Motor neuron (in vitro differentiated cells): Measurements from ENCODE around the gene CRTC1. TPM values are rescaled to one million over a fixed set of nuclear protein-coding genes. Genes with fewer than 3 reads are reported as not detected.
"Not testable (repeated sequence)": the region's sequence is repeated elsewhere in the genome, so short reads cannot be mapped to it uniquely, and the experiment has no call there.

Source experiments
- ATAC-seq, 8 experiments: fragments of 200-7000 bp; cut with Tn5 transposase; replicated peaks in 6 of 8; 2 replicates each; pipeline ENCODE4 v1.8.0; 2021; ENCODE audit warnings: mild to moderate bottlenecking in 8 of 8, moderate library complexity in 8 of 8
- H3K27ac ChIP-seq, 2 donors: fragments of 250-450 bp; sonication (Bioruptor Pico); 2 replicates each; pipeline ENCODE4 v1.9.0; 2021; ENCODE audit warnings: antibody characterized with exemption in 2 of 2, mild to moderate bottlenecking in 2 of 2, moderate library complexity in 1 of 2
- H3K4me1 ChIP-seq, 2 donors: fragments of 250-450 bp; sonication (Bioruptor Pico); replicated peaks in 1 of 2; 2 replicates each; pipeline ENCODE4 v1.6.1; 2021; ENCODE audit warnings: antibody characterized with exemption in 2 of 2, mild to moderate bottlenecking in 2 of 2, moderate library complexity in 1 of 2
- H3K4me3 ChIP-seq, 5 donors: fragments of 250-450 bp; sonication (Bioruptor Pico); 2 replicates each; pipeline ENCODE4 v1.9.0; 2021; ENCODE audit warnings: antibody characterized with exemption in 5 of 5, mild to moderate bottlenecking in 5 of 5, moderate library complexity in 4 of 5
- WGBS, 10 experiments: fragments of 450-650 bp; shearing (Covaris generic); methylation state at CpG; one replicate each; pipeline ENCODE4 v1.0.0; 2022; 5-methylcytosine and 5-hydroxymethylcytosine counted together
- in situ Hi-C, 9 experiments: fragments of 400-800 bp; cut with MboI; loops; one replicate each; pipeline ENCODE4 v1.15.0; 2021; ENCODE audit warnings: low sequenced_read_pairs in 9 of 9, low pct_unique_long_range_greater_than_20kb in 2 of 9; ENCODE audit not compliant: unreplicated experiment in 9 of 9
- total RNA-seq, 8 experiments: library from RNA; unstranded; fragments of 300-600 nt; gene quantifications; 2 replicates each; pipeline versions ENCODE4 v1.2.3 to v1.2.4, GENCODE V29; 2022

CRTC1 gene
- total RNA-seq, 8 experiments from 2014 or later = 2.0 to 8.8 (median 8.0) TPM

DNA sequence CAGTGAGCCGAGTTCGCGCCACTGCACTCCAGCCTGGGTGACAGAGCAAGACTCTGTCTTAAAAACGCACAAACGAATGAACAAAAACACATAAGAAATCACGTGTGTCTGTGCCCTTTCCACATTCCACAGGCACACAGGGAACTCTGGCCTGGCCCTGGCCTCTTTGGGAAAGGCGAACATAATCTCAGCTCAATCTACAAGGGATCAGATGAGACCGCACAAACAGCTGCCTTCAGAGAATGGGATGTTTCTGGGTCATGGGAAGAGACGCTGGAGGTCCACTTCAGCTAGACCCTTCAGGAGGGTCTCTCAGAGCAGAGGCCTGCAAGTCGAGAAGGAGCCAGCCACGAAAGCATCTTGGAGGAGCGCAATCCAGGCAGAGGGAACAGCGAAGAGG is 6.3 kb upstream of the CRTC1 start:
- in situ Hi-C loops = no loop called here
- Histone ChIP-seq H3K4me3 (no peak overlapping the region), H3K4me1 (peaks cover 8% of the 10 kb centered on the region in 2 donors), H3K27ac (no peak overlapping the region)
- ATAC-seq = no peak
- WGBS, 10 experiments = 55 to 100% (median 85%) methylated on average over 1 to 6 of the region's 13 CpGs; no CpG with 5 or more reads in 3 of the 10 experiments

DNA sequence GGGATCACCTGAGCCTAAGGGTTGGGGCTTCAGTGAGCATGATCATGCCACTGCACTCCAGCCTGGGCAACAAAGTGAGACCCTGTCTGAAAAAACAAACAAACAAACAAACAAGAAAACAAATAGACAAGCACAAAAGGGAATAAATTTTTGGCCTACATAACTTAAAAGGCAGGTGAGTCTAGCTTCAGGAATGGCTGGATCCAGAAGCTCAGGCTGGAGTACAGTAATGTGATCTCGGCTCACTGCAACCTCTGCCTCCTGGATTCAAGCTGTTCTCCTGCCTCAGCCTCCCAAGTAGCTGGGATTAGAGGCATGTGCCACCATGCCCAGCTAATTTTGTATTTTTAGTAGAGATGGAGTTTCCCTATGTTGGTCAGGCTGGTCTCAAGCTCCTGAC is 3.3 kb upstream of the CRTC1 start:
- H3K27ac ChIP-seq, in situ Hi-C loops: not testable (repeated sequence)

DNA sequence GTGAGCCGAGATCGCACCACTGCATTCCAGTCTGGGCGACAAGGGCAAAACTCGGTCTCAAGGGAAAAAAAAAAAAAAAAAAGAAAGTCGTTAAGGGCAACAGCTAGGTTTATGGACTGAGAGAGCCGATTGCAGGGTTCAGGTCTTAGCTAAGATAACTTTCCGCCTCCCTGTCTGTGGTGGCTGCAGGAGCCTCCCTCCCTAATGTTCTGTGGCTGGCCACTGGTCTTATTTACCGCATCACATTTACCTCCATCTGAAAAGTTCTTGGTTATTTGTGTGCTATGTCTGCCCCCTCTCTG is 722 bp upstream of the CRTC1 start:
- H3K27ac ChIP-seq = no peak overlapping the region
- peaks cover 11 to 13% of the 10 kb centered on the region in 2 donors for H3K4me1 ChIP-seq
- WGBS, 10 experiments = 20 to 87% (median 70%) methylated on average over 1 to 8 of the region's 8 CpGs; no CpG with 5 or more reads in 1 of the 10 experiments

More for the DNA sequence above, 3.3 kb upstream of the CRTC1 start:
- ATAC-seq, H3K4me3 ChIP-seq: not testable (repeated sequence)
- H3K4me1 ChIP-seq = peaks cover 13 to 15% of the 10 kb centered on the region in 2 donors
- WGBS, 10 experiments = 86 to 100% methylated on average over 1 of the region's 1 CpG; no CpG with 5 or more reads in 8 of the 10 experiments

DNA sequence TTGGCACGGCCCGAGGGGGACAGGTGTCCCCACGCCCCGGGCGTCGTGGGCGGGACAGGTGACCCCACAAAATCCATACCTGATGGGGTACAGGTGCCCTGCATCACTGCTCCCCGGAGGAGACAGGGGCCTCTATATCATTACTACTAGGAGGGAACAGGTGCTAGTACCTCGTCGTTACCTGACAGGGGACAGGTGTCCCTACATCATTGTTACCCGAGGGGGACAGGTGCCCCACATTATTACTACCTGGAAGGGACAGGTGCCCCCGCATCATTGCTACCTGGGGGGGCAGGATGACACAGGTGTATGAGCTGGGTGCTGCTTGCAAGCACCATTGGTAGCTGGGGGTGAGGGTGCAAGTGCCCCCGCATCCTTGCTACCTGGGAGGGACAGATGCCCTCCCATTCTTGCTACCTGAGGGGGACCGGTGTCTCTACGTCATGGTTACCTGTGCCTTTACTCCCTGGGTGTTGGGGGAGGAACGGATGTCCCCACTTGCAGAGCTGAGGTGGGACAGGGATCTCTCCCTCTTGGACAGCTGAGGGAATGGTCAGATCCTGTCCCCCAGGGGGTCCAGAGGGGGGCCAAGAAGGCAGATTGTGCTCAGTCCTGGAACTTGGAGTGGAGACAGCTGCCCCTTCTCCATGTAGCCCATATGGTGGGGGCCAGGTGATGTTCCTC is 620 bp downstream of the CRTC1 start:
- H3K4me3 ChIP-seq = peak overlapping the region; percentile 49 to 92 (median 73)
- WGBS, 10 experiments = 48 to 100% (median 72%) methylated on average over 1 to 5 of the region's 16 CpGs; no CpG with 5 or more reads in 6 of the 10 experiments
- peak overlapping the region; percentile 90 to 92 for H3K27ac ChIP-seq
- ATAC-seq = peak in 2 of 8 experiments; percentile 4 to 8
- in situ Hi-C loops = no loop called here
- H3K4me1 ChIP-seq = peaks cover 5 to 7% of the 10 kb centered on the region in 2 donors

More for the DNA sequence above, 722 bp upstream of the CRTC1 start:
- in situ Hi-C loops = no loop called here
- peak overlapping the region; percentile 49 to 92 (median 73) for H3K4me3 ChIP-seq
- no peak for ATAC-seq

DNA sequence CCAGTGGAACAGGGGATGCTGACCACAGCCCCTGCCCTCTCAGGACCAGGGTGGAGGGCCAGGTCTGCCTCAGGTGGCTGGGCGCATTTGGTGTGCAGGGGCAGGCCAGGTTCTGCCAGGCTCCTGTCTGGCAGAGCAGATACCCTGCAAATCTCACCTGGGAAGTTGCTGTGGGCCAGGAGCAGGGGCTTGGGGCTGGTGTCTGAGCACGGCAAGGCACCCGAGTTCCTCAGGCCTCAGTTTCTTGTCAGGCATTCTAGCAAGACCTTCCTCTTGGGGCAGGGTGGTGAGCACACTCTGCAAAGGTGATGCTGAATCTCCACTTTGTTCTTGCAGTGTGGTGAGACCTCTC is 1.1 kb downstream of the CRTC1 start:
- peak overlapping the region in 3 of 5 donors; percentile 49 to 92 (median 78) for H3K4me3 ChIP-seq
- in situ Hi-C loops = no loop called here
- H3K27ac ChIP-seq = no peak overlapping the region
- peaks cover 5 to 7% of the 10 kb centered on the region in 2 donors for H3K4me1 ChIP-seq
- no peak for ATAC-seq
- WGBS, 10 experiments = 50 to 92% methylated on average over 1 to 2 of the region's 3 CpGs; no CpG with 5 or more reads in 8 of the 10 experiments

DNA sequence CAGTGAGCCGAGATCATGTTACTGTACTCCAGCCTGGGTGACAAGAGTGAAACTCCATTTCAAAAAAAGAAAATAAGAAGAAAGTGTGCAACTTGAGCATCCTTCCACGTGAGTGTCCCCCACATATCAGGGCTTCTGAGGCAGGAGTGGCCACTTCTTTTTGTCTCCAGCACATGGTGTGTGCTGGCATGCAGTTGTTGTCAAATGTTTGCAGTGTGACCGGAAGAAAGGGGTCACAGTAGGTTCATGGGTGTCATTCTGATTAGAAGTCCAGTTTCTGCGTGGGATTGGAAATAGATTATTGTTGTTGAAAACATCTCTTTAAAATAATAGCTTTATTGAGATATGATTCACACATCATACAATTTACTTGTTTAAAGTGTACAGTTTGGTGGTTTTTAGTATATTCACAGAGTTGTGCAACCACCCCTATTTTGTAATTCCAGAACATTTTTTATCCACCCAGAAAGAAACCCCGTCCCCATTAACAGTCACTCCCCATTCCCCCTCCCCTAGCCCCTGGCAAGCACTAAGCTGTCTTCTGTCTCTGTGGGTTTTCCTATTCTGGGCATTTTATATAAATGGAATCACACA is 2.2 kb downstream of the CRTC1 start:
- peaks cover 5 to 7% of the 10 kb centered on the region in 2 donors for H3K4me1 ChIP-seq
- in situ Hi-C loops = no loop called here
- 22 to 100% (median 83%) methylated on average over 1 to 4 of the region's 5 CpGs; no CpG with 5 or more reads in 1 of the 10 experiments for WGBS, 10 experiments
- H3K4me3 ChIP-seq = no peak overlapping the region
- H3K27ac ChIP-seq = no peak overlapping the region
- no peak for ATAC-seq

DNA sequence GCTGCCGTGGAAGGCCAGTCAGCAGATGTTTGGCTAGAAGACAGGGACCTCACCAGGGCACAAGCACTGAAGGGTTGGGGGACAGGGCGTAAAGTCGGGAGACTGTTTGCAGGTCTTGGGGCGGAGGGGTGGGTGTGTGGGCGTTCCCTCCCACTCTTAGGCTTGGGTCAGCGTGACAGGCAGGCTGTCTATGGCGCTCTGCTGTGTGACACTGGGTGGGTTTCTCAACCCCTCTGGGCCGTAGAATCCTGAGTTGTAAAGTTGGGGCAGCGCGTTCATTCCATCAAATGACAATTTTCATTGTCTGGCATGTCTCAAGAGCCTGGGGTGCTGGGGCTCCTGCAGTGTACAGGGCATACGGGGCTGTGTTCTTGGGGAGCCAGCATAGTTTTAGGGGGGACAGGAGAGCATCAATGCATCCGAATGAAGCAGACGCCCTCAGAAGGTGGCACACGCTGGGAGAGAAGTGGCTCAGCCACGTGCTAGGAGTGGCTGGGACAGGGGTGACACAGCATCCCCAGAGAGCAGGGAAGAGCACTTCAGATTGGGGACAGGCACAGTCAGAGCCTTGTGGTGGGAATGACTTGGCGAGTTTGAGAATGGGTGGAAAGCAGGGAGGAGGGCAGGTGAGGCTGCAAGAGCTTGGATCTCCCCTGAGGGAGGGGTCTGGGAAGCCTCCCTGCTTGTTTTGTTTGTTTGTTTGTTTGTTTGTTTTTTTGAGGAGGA is 4.4 kb downstream of the CRTC1 start:
- no peak overlapping the region for H3K4me3 ChIP-seq
- 77 to 100% (median 91%) methylated on average over 1 to 6 of the region's 16 CpGs; no CpG with 5 or more reads in 4 of the 10 experiments for WGBS, 10 experiments
- H3K4me1 ChIP-seq = peaks cover 5 to 7% of the 10 kb centered on the region in 2 donors
- ATAC-seq = no peak
- in situ Hi-C loops = no loop called here
- no peak overlapping the region for H3K27ac ChIP-seq

DNA sequence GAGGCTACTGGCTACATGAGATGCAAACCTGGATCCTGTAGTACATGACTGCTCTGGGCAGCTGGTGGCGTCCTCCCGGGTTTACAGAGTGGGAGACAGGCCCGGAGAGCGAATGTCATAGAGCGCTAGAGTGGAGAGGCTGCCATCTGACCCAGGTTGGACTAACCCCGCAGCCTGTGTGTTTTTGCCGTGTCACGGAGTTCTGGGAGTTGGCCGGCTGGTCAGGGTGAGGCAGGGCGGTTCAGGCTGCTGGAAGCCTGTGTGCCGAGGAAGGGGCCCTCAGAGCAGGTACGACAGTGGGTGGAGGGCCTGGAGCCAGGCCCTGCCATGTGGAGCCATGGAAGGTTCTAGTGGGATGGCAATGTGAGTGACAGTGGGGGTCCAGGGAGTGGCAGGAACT is 12.5 kb downstream of the CRTC1 start:
- in situ Hi-C loops = no loop called here
- H3K27ac ChIP-seq = no peak overlapping the region
- no peak overlapping the region for H3K4me3 ChIP-seq
- no peak for ATAC-seq
- WGBS, 10 experiments = 92 to 100% (median 95%) methylated on average over 1 to 6 of the region's 12 CpGs; no CpG with 5 or more reads in 6 of the 10 experiments
- peaks cover 2 to 13% of the 10 kb centered on the region in 2 donors for H3K4me1 ChIP-seq

DNA sequence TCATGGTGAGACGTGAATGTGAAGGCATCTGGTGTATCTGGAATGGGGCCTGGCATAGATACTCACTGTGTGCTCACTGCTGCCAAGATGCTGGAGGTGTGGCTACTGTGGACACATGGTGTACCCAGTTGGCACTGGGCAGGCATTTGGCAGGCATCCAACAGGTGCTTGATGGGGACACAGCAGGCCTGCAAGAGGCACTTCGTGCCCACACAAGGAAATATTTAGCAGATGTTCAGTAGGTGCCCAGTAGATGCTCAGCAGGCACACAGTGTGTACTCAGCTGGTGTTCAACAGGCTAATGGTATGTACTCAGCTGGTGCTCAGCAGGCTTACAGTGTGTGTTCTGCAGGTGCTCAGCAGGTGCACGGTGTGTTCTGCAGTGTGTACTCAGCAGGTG is 14.2 kb downstream of the CRTC1 start:
- in situ Hi-C loops = no loop called here
- 80 to 100% methylated on average over 1 of the region's 3 CpGs; no CpG with 5 or more reads in 8 of the 10 experiments for WGBS, 10 experiments
- no peak for ATAC-seq
- no peak overlapping the region for H3K27ac ChIP-seq
- H3K4me3 ChIP-seq = no peak overlapping the region
- H3K4me1 ChIP-seq = peaks cover 8 to 19% of the 10 kb centered on the region in 2 donors

DNA sequence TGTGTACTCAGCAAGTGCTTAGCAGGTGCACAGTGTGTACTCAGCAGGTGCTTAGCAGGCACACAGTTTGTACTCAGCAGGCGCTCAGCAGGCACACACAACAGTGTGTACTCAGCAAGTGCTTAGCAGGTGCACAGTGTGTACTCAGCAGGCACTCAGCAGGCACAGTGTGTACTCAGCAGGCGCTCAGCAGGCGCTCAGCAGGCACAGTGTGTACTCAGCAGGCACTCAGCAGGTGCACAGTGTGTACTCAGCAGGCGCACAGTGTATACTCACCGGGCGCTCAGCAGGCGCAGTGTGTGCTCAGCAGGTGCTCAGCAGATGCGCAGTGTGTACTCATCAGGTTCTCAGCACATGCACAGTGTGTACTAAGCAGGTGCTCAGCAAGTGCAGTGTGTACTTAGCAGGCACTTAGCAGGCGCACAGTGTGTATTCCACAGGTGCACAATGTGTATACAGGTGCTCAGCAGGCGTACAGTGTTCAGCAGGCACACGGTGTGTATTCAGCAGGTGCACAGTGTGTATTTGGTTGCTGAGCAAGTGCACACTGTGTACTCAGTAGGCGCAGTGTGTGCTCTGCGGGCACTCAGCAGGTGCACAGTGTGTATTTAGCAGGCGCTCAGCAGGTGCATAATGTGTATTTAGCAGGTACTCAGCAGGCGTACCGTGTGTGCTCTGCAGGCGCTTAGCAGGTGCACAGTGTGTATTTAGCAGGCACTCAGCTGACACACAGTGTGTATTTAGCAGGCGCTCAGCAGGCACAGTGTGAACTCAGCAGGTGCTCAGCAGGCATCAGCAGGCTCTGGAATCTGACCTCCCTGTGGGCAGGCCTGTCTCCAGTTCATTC is 15.1 kb downstream of the CRTC1 start:
- 83 to 100% (median 91%) methylated on average over 3 to 13 of the region's 18 CpGs; no CpG with 5 or more reads in 2 of the 10 experiments for WGBS, 10 experiments
- Histone ChIP-seq H3K4me3 (no peak overlapping the region), H3K27ac (no peak overlapping the region), H3K4me1 (peaks cover 8 to 19% of the 10 kb centered on the region in 2 donors)
- no peak for ATAC-seq
- in situ Hi-C loops = no loop called here

DNA sequence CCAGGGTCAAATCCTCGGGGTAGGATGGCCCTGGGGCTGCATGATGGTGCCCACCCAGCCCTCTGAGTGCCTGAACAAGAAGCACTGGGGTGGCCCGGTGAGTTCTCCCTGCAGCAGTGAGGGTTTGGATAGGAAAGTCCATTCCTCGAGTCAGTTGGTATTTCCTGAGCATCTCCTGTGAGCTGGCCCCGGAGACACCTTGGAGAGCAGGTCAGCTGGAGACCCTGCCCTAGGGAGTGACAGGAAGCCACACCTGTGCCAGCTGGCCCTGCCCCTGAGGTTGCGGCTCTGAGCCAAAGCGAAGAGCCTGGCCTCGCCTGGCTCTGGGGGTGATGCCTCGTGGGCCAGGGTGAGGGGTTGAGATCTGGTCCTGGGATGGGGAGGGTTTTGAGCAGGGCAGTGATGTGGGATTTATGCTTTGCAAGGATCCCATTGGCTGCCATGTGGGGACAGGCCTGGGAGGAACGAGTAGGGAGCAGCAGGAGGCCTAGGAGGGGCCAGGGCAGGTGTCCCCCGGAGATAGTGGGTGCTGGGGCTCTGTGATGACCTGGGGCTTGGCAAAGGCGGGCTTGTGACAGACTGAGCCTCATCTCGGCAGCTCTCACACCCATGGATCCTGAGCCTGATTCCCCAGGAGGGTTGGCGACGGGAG is 16.0 kb downstream of the CRTC1 start:
- no peak for ATAC-seq
- WGBS, 10 experiments = 64 to 100% (median 82%) methylated on average over 1 to 9 of the region's 14 CpGs; no CpG with 5 or more reads in 5 of the 10 experiments
- H3K4me3 ChIP-seq = no peak overlapping the region
- peaks cover 8 to 19% of the 10 kb centered on the region in 2 donors for H3K4me1 ChIP-seq
- no peak overlapping the region for H3K27ac ChIP-seq
- in situ Hi-C loops = no loop called here
